ENCODE measurements around the gene KCTD12.

The KCTD12 gene

DNA sequence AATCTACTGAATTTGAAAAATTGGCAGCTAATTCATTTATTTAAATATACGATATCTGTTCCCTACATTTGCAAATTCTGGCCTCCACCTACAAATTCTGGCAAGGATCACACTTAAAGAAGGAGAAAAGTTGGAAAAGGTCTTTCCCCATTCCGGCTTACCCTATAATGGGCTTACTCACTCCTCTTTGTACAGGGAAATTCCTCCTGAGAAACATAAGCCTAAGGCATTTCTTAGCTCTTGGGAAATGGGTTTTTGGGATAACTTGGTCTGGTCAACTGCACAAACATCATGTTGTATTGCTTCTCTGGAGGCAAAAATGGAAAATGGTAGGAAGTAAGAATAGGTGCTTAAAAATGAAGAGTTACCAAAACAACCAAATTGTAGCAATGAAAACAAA lies 25.5 kb downstream of the KCTD12 start:
- no peak for DNase-seq

DNA sequence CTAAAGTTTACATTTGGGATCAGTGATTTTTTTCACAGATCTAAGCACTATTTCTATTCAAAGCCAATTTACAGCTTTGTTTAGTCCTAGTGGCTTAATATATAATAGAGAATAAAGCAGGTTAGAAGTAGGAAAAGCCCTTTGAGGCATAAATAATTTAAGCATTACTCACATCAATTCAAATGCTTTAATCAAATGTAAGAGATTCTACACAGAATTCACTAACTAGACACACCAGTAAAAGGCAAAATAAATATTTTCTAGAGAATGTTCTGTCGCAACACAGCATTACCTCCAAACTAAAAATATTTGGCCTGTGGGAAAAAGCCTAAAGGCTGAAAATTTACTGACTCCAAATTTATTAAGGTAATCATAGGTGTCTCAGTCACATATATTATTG lies 31.3 kb downstream of the KCTD12 start:
- no peak for DNase-seq

- no peak for DNase-seq
These were observed 32.1 kb downstream of the KCTD12 start for GRCh38 chr13:76853921-76854608.

- DNase-seq: no peak
These were observed 32.7 kb downstream of the KCTD12 start for GRCh38 chr13:76853481-76853880.

GRCh38 chr13:76852986-76853385 lies 33.2 kb downstream of the KCTD12 start:
- DNase-seq: no peak

GRCh38 chr13:76851961-76852360 lies 34.2 kb downstream of the KCTD12 start:
- DNase-seq: no peak

DNA sequence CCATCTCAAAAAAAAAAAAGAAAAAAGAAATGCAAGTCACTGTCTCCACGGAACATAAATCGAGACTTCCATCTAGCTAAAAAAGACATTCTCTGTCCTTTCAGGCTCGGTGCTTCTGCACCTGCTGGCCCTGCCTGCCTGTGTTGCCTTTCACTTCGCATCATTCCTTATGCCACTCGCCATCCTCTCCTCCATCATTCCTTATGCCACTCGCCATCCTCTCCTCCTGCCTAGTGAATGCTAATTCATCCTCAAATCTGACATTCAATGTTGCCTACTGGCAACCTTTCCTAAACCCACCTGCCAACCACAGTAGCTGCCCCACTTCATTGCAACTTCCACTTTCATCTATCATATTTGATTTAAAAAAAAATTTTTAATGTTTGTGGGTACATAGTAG lies 36.7 kb downstream of the KCTD12 start:
- no peak for DNase-seq

DNA sequence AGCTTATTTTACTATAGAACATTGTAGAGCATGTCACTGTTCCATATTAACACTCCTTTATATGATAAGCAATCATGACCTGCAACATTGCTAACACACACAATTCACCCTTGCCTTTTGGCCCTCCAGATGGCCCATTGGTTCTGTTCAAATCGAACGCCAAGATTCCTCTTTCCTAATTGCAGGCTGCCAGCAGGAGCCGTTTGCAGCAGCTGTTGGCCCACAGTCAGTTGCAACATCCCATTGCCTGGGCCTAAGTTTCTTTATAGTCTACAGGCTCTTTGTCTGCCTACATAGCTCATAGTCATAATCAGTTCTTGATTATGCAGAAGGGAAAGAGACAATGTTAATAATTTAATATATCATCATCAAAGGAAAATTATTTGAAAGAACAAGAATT lies 37.6 kb downstream of the KCTD12 start:
- DNase-seq: no peak

DNA sequence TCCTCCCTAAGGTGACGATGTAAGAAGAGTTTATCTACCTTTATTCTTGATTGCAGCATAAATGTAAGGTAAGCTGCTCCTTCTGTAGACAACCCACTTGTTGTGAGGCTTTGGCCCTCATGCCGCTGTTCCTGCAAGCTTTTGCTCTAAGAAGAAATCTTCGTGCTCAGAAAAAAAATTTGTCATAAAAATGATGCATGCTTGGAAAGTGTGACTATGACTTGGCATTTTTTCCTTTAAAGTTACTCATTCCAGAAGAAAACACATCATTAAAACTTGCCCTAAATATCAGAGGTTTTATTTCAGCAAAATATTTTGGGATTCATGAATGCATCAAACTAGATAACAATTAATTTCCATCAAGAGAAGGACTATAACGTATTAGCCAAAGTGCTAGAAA lies 39.8 kb downstream of the KCTD12 start:
- no peak for DNase-seq

- DNase-seq: no peak
These were observed 40.3 kb downstream of the KCTD12 start for GRCh38 chr13:76845865-76846264.

DNA sequence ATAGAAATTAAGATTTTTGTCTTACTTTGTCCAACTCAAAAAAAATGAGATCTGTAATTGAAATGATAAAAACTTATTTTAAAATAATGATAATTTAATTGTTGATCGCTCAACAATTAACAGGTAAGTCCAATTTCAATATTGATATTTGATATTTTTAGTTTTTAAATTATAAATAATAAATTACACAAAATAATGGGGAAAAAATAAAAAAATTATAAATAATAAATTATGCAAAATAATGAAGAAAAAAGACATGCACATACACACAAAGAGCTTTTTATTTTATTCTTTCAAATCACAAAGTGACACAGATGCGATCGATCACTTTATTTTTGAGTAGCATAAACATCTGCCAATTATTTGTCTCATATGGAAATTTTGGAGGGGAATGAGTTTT lies 40.8 kb downstream of the KCTD12 start:
- DNase-seq: no peak

DNA sequence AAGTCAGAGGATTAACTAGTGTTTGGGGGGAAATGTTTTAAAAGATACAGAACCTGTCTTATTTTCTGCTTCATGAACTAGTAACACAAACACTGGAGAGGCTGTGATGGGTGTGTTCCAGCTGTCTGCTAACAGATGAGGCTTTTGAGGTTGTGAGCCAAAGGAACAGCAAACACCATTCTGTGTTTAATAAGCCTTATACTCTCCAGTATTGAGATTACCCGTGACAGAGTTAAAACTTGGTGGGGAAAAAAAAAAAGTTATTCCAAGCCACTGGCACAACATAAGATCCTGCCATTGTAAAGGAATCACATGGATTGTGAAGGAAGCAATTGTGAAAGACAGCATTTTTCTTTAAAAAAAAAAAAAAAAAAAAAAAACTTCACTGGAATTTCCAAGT lies 48.4 kb downstream of the KCTD12 start:
- no peak for DNase-seq

DNA sequence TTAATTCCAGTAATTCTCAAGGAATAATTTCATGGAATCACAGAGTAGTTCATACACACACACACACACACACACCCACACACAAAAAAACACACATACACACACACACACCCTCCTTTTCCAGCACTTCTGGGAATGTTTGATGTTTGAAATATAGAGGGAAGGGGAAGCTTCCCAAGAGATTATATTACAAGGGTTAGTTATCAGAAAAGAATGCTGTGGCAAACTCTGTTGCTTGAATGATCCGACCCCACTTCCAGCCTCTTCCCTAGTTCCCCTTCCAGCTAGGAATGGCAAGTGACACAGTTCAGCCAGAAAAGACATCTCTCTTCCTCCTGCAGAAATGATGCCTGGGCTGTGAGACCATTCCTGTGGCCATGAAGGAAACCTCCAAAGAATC lies 49.9 kb downstream of the KCTD12 start:
- no peak for DNase-seq

- DNase-seq: no peak
These were observed 52.7 kb downstream of the KCTD12 start for GRCh38 chr13:76833441-76833954.

- DNase-seq: no peak
These were observed 53.8 kb downstream of the KCTD12 start for GRCh38 chr13:76832258-76832988.

- DNase-seq: peak in 15 of 56 donors; percentile 5 to 63 (median 22)
These were observed 55.4 kb downstream of the KCTD12 start for GRCh38 chr13:76830805-76831204.

Data from amygdala (tissue), 56 donors.